RWPE1 (cell line): ENCODE measurements around the gene CFAP91.

Experiments used
- CTCF ChIA-PET: fragments of 350-600 bp; sonication (Branson Sonifier 250); formaldehyde crosslinking; extraction: SDS; loops from one replicate; lab custom pipeline; 2021; lab: Yijun Ruan, JAX
- POLR2A ChIA-PET: fragments of 400-600 bp; formaldehyde crosslinking; extraction: SDS; loops from one replicate; lab custom pipeline; 2020; ENCODE audit warnings: antibody characterized with exemption; ENCODE audit not compliant: low non-redundant PET; lab: Yijun Ruan, JAX
- DNase-seq: peaks from one replicate; pipeline ENCODE4 v3.0.0; 2012; ENCODE audit warnings: low spot score
- H3K27ac ChIP-seq: fragments of 450-650 bp; 2 replicates; pipeline ENCODE4 v1.5.1; 2017
- TF ChIP-seq, protein P1 (sequence below): fragments of 450-650 bp; conservative IDR thresholded peaks from 2 replicates; pipeline ENCODE4 v1.5.1; 2017; ENCODE audit warnings: low read depth, mild to moderate bottlenecking

The CFAP91 gene

DNA sequence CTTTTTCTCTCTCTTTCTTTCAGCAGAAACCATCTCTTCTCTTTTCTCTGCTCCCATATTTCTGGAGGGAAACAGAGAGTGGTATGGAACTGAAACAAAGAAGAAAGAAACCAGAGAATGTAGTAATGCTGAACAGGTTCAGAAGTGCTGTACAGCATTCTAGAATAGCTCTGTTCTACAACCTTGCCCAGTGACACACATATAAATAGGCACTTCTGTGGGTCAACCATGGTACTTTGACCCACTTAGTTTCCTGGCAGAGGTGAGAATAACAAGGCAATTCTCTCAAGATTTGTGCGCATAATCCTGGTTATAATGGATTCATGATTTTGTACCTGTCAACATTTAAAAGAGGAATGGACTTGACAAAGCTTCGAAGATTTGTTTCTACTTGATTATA lies 12.3 kb downstream of the CFAP91 start:
- CTCF ChIA-PET: interaction anchor here (0.6 kb wide), 1 partner anchor 474 kb away, joined by 3 read pairs; no protein-coding TSS in a partner anchor
- POLR2A ChIA-PET: interaction anchor here (0.6 kb wide), 1 partner anchor 9 kb away, joined by 3 read pairs; no protein-coding TSS in a partner anchor

DNA sequence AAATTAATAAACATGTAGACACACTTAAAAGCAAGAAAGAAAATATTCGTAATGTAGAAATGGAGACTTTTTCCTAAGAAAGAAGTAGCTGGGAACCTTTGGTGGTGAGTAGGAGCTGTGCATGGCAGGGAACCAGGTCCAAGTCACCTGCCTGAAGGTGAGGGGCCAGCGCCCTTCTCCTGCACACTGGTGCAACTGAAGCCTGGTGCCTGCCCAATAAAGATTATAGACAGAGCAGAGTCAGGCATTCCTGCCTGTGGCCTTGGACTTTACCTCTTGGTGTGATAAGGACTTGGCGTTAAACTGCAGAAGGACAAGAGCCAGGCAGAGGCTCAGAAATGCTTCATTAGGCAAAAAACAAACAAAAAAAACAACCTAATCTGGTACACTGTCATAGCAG lies 14.2 kb downstream of the CFAP91 start:
- TF ChIP-seq, protein P1, sequence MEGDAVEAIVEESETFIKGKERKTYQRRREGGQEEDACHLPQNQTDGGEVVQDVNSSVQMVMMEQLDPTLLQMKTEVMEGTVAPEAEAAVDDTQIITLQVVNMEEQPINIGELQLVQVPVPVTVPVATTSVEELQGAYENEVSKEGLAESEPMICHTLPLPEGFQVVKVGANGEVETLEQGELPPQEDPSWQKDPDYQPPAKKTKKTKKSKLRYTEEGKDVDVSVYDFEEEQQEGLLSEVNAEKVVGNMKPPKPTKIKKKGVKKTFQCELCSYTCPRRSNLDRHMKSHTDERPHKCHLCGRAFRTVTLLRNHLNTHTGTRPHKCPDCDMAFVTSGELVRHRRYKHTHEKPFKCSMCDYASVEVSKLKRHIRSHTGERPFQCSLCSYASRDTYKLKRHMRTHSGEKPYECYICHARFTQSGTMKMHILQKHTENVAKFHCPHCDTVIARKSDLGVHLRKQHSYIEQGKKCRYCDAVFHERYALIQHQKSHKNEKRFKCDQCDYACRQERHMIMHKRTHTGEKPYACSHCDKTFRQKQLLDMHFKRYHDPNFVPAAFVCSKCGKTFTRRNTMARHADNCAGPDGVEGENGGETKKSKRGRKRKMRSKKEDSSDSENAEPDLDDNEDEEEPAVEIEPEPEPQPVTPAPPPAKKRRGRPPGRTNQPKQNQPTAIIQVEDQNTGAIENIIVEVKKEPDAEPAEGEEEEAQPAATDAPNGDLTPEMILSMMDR: no peak
- ChIA-PET POLR2A (no interaction called here), CTCF (interaction anchor here (0.6 to 0.7 kb wide), 2 partner anchors 277 to 528 kb away, joined by 3 to 4 read pairs; no protein-coding TSS in a partner anchor)
- DNase-seq: no peak
- no peak overlapping the region for H3K27ac ChIP-seq

More for the DNA sequence above, 12.3 kb downstream of the CFAP91 start:
- no peak for DNase-seq
- no peak overlapping the region for H3K27ac ChIP-seq
- TF ChIP-seq, protein P1: no peak

DNA sequence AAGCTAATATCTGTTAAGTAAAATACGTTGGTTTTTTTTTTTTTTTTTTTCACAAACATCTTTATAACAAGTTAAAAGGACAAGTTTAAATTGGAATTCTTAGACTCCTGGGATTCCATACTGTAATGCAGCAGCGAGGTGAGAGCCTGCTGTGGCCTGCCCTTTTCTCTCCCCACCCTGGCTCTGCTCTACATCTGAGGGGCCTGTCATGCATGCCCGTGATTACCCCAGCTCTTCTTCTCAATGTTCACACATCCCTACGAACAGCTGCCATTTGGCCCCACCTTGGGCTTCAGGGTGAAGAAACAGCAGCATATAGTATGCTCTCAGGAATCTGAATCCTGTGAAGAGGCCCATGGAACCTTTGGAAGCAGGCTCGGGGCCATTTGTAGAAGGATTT lies 14.7 kb downstream of the CFAP91 start:
- H3K27ac ChIP-seq: no peak overlapping the region
- no peak for DNase-seq
- POLR2A ChIA-PET: no interaction called here
- TF ChIP-seq, protein P1: no peak
- CTCF ChIA-PET: interaction anchor here (0.5 to 0.7 kb wide), 3 partner anchors 24 to 528 kb away, joined by 3 to 4 read pairs (median 3); no protein-coding TSS in a partner anchor

DNA sequence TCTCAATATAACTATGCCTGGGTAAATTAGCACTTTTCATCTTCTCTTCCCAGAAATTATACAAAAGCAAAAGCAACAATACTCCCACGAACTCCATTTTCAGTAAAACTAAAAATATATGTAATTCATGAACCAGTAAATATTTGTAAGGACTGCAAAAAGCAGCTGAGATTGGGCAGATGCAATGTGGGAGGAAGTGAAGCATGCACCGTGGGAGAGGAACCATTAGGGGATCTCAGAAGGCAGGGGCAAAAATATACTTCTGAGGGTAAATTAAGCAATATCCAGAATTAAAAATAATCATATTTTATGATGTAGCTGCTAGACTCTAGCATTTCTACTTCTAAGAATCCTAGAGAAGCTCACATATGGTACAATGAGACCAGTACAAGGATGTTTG lies 20.2 kb downstream of the CFAP91 start:
- no peak overlapping the region for H3K27ac ChIP-seq
- CTCF ChIA-PET: no interaction called here
- TF ChIP-seq, protein P1: no peak
- no peak for DNase-seq
- POLR2A ChIA-PET: no interaction called here

DNA sequence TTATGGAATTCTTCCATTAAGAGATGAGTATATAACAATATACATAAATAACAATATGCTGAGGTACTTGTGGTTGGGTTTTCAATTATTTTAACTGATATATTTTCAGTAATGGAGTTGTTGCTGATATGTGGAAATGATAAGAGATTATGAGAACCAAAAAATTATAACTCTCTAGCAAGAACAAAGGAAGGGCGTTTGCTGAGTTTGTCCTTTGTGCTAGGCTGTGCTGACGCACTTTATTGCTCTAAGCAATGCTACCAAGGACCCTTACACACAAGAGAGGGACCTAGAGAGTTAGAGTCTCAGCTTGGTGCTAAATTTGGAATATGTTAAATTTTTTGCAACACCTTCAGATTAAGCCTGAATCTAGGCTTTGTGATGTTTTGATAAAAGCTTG lies 24.1 kb downstream of the CFAP91 start:
- ChIA-PET CTCF (no interaction called here), POLR2A (no interaction called here)

DNA sequence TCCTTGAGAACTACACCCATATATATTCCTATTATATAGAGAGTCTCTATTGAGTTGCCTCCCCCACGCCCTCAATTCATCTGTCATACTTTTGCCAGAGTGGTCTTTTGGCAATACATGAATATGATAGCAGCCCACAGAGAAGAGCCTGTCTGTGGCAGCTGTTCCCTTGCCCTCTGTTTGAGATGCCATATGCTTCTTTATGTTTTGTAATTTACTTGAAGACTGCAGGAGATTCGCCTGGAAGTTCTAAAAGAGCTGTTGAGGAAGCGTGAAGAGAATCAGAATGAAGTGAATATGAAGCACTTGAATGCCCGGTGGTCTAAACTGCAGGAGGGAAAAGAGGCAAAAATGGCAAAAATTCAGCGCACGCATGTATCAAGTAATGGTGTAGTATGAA lies 27.2 kb downstream of the CFAP91 start:
- DNase-seq: no peak
- H3K27ac ChIP-seq: no peak overlapping the region
- TF ChIP-seq, protein P1: no peak
- ChIA-PET POLR2A (no interaction called here), CTCF (no interaction called here)

More for the DNA sequence above, 24.1 kb downstream of the CFAP91 start:
- DNase-seq: no peak
- TF ChIP-seq, protein P1: no peak
- H3K27ac ChIP-seq: no peak overlapping the region
